GM18909 (cell line): ENCODE data around the gene PTAFR.
A peak's percentile ranks its signal among the peaks of the same experiment; 100 is the strongest.

Experiments used
- ATAC-seq: cut with Tn5 transposase; IDR thresholded peaks from one replicate; pipeline ENCODE4 v1.9.1; 2021; ENCODE audit warnings: mild to moderate bottlenecking; ENCODE audit not compliant: unreplicated experiment, poor library complexity

Gene PTAFR, protein sequence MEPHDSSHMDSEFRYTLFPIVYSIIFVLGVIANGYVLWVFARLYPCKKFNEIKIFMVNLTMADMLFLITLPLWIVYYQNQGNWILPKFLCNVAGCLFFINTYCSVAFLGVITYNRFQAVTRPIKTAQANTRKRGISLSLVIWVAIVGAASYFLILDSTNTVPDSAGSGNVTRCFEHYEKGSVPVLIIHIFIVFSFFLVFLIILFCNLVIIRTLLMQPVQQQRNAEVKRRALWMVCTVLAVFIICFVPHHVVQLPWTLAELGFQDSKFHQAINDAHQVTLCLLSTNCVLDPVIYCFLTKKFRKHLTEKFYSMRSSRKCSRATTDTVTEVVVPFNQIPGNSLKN

GRCh38 chr1:28176492-28177470, at the start of gene PTAFR:
Gene PTAFR (minus strand): TSS chr1:28176690. CDS start chr1:28151021, 25,669 bp downstream.
- peak; percentile 53 for ATAC-seq

GRCh38 chr1:28213315-28213714, 36.8 kb upstream of the PTAFR start:
- no peak for ATAC-seq

GRCh38 chr1:28209700-28210099, 33.2 kb upstream of the PTAFR start:
- no peak for ATAC-seq

DNA sequence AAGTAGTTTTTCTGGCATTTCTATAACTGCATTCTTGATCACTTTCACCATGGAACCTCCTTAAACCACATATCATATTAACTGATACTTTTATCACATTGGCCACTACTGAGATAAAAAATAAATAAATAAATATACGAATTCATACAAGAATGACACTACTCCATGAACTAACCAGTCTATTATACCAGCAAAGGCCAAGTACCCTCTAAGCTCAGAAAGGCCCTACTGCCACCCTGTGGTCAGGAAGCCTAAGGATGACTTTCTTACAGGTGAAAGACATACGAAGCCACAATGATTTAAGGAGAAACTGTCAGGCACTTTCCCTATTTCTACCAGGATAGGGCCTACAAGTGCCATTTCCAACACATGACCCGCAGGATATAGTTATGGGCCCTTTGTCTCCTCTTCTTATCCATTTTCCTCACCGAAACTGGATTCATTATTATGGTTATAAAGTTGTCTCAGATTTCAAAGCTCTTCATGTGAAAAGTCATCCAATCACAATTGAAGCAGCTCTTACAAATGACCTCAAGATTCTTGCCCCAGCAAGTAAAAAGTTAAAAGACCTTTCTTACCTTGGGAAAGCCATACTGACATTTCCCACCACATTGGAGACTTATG, 32.4 kb upstream of the PTAFR start:
- ATAC-seq, result no peak

- no peak for ATAC-seq
Measured at GRCh38 chr1:28205243-28205642, 28.8 kb upstream of the PTAFR start.

DNA sequence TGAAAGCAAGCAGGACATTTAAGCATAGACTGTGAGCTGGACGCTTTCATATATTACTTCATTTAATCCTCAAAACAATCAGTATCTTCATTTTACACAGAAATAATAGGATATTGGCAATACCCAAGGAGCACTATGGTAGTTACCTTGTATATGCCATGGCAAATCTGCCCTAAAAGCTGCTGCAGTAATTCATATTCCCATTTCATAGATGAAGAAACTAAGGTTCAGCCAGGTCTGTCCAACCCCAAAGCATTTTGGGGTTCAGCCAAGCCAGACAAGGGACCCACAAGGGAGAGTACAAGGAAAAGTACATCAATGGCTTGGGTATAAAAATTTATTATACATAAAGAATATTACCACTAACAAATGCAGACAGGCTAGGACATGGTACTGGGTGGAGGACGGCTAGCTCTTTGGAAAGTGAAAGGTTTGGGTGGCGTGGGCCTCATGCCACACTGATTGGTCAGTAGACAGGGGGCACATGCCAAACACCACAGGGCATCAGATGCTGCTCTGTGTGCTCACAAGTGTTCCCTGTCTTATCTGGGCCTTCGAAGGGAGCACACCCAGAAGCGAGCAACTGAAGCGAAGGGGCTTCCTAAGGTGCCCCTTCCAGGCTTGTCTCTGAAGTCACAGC, 23.9 kb upstream of the PTAFR start:
- ATAC-seq, result no peak

- peak; percentile 82 for ATAC-seq
Measured at GRCh38 chr1:28199328-28200233, 23.1 kb upstream of the PTAFR start.

- no peak for ATAC-seq
Measured at GRCh38 chr1:28197682-28198415, 21.4 kb upstream of the PTAFR start.

- no peak for ATAC-seq
Measured at GRCh38 chr1:28196330-28196729, 19.8 kb upstream of the PTAFR start.

DNA sequence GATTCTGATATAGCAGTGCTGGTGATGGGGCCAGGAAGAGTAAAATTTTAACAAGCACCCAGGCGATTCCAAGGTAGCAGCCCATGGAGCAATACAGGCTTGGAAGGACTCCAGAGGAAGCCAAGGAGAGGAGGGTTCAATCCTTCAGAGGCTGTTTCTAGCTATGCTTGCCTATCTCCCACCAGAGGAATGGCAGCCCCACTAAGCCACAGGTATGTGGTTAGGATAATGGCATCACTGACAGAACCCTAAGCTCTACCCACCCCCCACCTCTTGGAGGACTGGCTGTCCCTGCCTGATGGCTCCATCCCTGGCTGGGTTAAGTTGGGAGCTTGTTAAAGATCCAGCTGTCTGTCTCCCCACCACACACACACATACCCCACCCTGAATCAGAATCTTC, 19.3 kb upstream of the PTAFR start:
- no peak for ATAC-seq

DNA sequence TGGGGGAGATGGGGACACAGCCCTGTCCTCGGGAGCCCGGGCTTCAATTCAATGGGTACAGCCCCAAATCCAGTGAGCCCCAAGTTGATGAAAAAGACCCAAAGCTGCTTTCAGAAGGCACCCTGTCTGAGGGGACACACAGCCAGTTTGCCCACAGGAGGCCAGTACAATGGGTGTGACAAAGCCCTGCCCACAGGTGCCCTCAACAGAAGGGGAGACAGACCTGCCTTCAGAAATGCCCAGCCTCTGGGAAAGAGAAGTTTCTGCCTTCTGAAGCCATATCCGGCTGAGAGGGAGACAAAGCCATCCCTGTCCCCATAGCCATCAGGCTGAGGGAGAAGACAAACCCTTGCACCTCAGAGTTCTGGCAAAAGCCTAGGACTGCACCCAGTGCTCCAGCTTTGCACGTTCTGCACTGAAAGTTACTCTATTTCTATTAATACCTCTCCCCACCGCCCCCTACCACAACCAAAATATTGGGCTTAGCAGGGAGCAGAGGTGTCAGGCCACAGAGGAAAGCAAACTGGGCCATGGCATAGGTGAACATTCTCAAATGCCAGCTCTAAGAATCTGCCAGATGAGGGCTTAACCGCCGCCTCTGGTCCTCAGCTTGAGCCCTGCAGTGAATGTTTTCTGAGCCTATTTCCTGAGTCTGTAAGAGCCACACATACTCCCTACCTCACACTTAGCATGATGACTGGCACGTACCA, 18.0 kb upstream of the PTAFR start:
- no peak for ATAC-seq

DNA sequence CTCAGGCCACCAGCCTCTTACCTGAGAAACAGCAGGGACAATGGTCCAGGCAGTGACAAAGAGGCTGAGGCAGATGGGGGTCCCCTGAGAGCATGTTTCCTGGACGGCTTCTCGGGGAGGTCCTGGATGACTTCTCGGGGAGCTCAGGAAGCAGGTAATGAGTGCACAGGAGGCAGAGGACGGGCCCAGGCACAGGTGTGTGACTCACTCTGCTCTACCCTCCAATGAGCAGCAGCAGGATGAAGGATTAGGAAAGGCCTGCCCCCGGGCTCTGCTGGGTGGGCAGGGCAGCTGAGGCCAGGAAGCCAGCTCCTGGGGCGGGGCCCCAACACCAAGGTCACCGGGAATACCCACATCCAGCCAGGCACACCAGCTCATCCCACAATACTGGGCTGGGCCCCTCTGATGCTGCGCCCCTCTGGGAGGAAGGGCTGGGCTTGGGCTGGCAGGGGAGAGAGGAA, 17.2 kb upstream of the PTAFR start:
- no peak for ATAC-seq

DNA sequence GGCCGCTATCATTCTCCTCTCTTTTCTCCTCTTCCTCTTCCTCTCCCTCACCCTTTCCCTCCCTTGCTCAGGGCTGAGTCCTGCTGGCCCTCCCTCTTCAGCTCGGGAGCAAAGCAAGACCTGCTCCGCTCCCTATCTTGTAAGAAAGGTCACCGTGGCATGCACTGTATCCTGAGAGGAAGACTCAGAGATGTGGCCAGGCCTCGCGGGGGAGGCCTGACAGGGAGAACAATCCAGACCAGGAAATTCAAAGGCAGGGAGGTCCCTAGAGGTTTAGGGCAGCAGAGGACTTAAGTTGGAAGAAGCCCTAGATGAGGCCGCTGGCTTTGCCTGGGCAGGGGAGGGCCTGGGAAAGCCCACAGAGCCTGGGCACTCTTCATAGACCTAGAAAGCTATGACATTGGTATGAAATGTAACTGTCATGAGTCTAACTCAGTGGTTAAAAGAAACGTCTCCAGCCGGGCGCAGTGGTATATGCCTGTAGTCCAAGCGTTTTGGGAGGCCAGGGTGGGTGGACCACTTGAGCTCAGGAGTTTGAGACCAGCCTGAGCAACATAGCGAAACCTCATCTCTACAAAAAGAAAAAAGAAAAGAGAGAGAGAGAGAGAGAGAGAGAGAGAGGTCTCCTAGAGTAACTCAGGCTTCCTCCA, 14.6 kb upstream of the PTAFR start:
- ATAC-seq, result no peak

- ATAC-seq, result no peak
Measured at GRCh38 chr1:28190337-28190979, 14.0 kb upstream of the PTAFR start.

GRCh38 chr1:28185071-28185470, 8.6 kb upstream of the PTAFR start:
- no peak for ATAC-seq

- ATAC-seq, result no peak
Measured at GRCh38 chr1:28180306-28181305, 4.1 kb upstream of the PTAFR start.
